Suppressor macrophage treated with lipopolysaccharide for 1 hour (primary cell): ENCODE results near the gene CCDC188.

Experiments
- DNase-seq, 3 donors: peaks; one replicate each; pipeline ENCODE4 v3.0.0-alpha.2; 2020 to 2022

Gene CCDC188

DNA sequence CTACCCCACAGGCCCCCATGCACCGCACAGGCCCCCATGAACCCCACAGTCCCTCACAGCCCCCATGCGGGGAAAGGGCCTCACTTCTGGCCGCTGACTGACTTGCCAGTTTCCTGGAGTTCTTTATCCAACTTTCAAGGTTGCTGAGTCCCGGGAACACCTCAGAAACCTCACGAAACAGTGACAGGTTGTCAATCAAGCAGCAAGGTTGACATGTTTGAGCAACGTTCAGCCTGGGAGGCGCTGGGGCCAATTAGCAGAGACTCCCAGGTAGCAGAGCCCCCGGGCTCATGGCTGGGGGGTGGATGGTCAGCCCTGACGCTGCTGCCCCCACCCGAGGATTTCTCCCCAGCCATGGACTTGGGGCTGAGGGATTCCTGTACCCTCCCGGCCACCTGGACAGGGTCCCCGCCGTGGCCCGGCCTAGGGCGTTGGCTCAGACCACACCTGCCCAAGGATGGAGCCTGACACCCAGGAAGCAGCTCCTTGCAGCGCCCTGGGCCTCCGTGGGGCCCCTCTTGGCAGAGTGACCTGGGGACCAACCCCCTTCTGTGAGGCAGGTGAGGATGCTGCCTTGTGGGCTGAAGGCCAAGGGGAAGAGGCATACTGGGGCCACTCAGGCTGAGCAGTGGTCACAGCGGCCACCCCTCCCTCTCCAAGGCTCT lies 33.8 kb upstream of the CCDC188 start:
- DNase-seq = no peak

DNA sequence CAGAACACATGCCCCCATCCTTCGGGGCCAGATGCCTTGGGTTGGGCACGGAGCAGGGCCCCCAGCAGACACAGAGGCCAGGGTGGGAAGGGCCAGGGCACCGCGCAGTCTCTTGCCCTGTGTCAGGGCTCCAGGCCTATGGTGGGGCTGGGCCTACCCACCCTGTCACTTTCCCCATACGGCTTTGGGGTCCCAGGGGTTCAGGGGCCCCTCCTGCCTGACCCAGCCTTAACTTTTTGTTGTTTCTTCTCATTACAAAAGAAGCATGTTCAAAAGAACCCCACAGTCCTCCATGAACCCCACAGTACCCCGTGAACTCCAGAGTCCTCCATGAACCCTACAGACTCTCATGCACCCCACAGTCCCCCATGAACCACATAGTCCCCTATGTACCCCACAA lies 33.0 kb upstream of the CCDC188 start:
- DNase-seq = no peak

DNA sequence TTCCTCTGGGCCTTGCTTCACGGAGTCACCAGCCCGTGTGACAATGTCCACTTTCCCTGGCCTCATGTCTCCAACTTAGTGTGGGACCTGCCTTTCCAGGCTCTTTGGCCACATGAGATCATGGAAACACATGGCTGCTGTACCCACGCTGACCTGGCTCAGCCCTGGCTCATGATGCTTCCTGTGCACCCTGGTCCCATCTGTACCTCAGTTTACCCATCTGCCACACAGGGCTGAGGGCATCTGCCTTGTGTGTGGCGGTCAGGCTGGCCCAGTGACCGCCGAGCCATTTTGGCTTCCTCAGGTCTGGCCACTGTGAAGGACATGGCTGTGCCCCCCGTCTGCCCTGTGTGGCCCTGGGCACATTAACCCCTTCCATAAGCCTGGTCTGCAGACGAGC lies 32.2 kb upstream of the CCDC188 start:
- DNase-seq = no peak

DNA sequence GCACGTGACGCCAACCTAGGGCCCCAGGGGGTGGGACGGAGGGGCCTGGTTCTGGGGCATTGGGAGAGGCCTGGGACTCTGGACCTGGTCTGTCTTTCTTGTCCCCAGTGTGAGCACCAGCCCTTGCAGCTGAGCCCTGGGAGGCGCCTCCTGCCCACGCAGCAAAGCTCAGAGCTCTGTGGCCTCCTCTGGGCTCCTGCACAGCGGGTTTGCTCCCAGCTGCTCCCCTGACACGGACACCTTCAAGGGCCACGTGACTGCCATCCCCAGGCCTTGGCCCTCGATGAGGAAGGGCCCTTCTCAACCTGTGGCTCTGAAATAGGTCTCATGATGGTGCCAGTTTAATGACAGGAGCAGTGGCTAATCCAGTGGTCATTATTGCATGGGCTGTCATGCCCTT lies 31.5 kb upstream of the CCDC188 start:
- peak in 1 of 3 donors; percentile 23 for DNase-seq

DNA sequence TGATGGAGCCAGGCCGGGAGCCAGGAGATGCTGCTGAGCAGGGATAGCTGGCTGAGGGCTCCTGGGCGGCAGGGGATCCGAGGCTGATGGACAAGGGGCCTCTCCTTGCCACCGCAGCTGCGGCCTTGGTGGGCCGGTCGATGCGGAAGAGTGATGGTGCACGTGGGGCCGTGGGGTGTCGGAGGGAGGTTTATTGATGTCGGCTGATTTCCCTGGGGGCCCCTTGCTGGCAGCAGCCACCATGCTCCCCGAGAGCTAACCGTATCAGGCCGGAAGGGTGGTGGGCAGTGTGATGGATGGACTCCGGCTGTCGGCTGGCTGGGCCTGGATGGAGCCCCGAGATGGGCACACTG lies 31.0 kb upstream of the CCDC188 start:
- no peak for DNase-seq

DNA sequence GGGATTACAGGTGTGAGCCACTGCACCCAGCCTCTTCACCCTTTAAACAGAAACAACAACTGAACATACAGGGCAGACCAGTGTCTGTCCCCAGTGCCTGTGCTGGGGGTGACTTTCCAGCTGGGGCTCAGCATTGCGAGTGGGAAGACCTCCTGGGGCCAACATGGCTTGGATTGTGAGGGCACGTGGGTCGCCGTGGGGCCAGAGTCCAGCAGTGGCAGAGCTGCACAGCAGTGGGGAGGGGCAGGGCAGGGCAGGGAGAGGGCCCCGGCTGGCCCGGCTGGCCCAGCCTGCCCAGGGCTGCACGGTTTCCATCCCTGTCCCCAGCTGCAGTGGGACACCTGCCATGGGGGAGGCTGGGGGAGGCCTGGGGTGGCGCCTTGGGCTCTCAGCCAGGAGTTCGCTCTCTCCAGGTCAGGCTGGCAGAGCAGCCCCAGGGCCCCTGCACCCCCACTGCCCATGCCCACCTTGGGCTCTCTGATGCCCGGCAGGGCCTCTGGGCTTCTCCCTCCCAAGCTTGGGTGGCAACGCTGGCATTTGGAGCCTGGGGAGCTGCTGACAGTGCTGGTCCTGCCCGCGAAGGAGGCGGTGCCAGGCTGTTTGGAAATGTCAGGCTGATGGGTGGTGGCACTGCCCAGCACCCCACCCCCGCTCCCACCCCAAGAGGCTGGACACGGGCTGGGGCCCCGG lies 30.5 kb upstream of the CCDC188 start:
- no peak for DNase-seq

DNA sequence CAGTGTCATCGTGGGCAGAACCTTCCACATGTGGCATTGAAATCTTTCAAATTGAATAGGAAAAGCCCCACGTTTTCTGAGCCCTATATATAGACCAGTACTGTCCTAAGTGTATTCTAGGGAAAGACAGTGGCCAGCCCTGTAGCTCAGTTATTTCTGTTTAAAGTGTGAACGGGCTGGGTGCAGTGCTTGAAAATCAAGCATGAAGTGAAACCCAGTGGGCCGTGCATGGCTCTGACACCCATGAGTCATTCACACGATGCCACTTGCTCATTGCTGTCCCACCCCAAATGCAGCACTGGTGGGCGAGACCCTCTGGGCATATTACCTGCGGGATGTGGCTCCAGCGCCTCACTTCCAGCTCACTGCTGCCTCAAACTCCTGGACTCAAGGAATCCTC lies 29.8 kb upstream of the CCDC188 start:
- DNase-seq = peak; percentile 54 to 63 (median 57)

DNA sequence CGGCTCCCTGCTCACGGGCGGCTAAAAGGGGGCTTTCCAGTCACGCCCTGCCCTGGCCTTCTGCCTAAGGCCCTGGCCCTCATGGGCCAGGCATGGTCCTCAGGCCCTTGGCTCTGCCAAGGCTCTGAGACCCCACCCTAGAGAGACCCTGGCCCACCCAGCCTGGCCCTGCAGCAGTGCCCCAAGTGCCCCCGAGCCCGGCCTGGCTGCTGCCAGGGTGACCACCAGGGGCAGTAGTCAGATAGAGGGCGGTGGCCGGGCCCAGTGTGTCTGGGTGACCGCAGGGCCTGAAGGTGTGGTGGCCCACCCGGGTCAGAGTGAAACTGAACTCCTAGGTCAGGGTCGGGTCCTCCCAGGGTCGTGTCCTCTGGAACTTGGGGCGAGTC lies 29.4 kb upstream of the CCDC188 start:
- DNase-seq = peak in 1 of 3 donors; percentile 49

DNA sequence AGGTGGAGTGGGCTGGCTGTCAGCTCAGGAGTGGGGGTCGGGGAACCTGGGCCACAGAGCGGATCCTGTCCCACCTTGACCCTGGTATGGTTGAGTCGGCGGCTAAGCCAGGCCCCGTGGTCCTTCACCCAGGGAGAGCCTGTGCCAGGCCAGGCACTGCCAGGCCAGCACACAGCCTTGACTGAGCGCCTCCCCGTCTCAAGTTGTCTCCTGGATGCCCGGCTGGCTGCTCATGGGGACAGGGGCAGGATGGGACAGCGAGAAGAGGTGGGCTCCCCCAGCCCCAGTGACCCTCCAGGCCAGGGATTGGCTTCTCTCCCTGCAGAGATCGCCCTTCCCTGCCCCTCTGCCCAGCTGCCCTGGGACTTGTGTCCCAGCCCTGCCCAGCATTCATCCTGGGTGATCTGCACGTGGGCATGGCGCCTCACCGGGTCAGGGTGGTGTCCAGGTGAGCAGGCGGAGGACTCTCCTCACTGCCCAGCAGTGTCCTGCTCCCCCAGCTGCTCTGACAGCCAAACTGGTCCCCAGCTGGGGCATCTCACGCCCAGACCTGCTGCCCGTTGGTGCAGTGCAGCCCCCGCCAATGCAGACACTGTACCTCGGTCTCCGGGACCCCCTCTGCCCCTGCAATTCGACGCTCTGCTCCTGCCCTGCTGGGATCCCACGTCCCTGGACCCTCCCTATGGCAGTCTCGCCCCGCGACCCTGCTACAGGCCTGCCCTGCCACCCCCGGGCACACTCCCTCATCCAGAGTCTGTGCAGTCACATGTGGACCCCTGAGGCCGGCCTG lies 28.8 kb upstream of the CCDC188 start:
- DNase-seq = no peak

DNA sequence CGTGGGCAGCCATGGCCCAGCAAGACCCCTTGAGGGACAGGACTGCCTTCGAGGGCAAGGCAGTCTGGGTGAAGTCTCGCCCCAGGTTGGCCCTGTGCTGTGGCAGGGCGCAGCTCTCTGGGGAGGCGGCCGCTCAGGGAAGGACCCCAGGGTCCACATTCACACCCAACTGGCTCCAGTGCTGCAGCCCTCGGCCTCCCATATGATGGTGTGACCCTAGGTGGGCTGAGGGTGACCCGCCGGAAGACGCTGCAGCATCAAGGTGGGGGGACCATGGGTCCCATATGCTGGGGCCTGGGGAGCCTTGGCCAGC lies 28.0 kb upstream of the CCDC188 start:
- no peak for DNase-seq

DNA sequence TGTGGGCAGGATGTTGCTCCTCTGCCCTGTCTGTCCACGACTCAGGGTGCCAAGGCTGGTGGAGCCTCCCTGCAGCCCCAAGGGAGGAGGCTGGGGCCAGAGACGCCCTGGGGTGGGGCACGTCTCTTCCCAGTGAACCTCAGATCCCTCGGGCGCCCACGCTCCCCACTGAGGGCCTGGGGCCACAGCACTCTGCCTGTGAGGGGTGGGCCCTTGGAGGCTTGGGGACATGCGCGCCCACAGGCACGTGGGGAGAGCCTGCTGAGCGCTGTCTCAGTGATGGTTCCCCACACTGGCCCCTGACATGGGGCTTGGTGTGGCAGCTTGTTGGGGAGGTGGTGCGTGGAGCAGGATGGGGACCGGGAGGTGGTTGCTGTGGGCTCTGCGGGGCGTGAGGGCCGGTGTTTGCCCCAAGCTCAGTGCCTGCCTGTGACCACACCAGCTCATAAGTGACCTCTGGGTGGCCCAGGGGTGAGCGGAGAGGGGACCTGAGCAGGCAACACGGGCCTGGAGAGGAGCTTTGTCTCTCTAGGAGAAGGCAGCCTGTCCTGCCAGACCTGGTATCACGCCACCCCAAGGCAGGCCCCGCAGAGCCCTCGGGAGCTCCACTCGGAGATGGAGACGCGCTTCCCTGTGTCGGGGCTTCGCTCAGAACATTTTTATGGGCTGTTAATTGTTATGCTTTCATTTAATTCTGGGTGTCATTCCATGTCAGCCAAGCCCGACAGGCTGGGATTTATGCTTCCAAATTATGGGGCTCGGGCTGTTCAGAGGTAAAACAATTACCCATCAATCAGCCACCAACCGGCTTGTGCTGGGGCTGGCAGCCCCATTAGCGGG lies 27.4 kb upstream of the CCDC188 start:
- no peak for DNase-seq

DNA sequence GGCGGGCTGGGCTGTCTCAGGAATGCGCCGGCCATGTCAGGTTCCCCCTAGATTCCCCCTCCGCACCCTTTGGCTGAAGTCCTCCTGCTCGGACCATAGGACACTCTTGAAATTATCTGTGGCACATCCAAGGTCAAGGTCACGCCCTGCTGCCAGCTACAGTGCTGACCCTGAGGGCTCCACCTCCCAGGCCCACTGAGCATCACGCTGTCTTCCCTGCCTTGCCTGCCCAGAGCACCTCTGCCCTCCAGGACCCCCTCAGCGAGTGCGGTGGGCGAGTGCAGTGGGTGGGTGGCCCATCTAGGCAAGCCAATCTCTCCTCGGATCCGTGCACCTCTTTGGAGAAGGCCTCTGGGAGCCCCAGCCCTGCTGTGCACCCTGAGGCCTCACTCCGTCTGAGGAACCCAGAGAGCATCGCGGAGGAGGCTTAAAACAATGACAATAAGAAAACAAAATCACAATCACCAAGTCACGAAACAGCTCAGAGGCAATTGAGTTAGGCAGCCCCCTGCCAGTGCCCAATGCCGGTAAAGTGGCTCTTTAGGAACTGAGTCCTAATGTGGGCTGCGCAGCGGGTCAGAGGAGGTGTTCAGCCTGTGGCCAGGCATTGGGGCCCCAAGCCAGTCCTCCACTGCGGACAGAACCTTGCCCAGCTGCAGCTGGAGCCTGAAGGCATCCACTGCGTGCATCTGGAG lies 26.5 kb upstream of the CCDC188 start:
- DNase-seq = no peak

DNA sequence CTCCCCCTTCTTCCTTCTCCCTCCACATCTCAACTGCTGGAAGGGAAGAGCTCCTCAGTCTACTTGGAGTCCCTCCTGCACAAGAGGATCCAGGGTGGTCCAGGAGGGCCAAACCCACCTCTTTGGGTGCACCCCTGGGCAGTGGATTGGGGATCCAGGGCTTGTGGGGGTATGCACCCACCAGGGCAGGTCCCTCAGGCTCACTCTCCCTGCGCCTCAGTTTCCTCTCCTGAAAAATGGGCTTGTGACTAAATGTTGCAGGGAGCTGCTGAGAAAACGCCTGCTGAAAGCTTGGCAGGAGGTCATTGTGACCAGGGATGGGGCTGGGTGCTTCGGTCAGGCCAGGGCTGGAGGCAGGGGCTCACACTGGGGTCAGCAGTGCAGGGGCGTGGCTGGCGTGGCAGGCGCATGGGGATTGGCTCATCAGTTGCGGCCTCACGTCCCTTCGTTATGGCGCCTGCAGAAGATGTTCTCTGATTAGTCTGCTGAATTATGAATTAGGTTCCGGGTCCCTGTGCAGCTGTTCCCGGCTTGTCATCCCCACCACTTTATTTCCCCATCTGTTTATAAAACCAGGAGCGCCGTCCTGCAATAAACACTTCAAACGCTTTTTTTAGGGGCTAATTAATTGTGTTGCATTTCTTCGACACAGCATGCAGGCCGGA lies 25.7 kb upstream of the CCDC188 start:
- DNase-seq = no peak

DNA sequence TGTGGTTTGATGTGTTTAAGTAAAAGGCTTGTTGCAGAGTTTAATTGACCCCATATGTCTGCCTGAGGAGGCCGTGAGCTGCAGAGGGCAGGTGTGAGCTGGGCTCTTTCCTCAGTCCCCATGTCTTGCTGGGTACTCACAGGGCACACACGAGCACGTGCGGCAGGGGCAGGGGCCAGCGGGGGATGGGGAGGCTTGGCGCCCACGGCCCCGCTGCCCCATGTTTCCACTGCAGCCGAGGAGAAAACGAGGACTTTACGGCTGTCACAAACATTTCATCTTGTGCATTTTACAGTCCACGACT lies 24.7 kb upstream of the CCDC188 start:
- no peak for DNase-seq

DNA sequence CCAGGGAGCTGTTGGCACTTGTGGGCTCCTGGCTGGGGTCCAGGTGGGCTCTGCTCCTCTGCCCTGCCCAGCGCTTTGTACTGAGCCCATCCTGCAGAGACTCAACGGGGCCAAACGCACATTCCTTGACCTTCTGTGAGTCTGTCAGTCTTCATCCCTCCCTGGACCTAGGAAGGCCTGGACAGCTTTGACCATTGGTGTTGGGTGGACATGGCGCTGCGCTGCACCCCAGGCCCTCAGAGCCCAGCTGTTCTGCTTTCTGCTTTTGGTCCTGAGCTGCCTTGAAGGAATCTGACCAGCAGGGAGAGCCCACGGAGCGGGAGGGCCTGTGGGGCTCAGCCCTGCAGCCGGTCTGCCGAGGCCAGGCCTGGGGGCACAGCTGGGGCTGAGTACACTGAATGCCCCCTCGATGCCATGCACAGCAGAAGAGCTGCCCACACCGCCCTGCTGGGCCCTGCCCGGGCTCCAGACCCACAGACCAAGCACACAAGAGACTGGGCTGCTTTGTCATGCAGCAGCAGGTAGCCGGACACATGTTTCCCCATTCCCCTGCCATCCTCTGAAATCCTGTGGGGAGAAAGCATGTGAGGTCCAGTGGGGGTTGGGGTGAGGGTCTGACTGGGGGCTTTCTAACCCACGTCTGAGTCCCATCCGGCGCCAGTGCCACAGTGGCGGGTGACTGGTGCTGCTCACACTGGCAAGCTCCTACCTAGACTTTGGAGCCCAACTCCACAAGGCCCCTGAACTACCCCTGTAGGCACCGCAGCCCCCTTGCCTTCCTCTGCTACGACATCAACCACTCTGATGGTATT lies 24.1 kb upstream of the CCDC188 start:
- DNase-seq = peak in 1 of 3 donors; percentile 13

DNA sequence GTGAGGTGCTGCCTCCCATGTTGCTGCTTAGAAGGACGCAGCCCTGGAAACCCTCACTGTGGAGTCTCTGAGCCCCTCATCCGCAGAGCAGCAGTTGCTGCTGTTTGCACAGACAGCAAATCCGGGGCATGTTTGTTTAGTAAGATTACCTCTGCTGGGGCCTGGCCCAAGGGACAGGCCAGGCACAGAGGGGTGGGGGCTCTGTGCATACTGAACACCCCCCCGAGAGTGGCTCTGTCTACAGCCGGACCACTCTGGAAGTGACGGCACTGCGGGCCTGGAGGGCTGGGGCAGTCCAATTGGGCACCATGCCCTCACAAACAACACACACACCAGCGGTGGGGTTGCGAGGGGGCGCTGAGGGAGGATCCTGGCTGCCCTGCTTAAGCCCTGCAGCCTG lies 22.9 kb upstream of the CCDC188 start:
- no peak for DNase-seq

DNA sequence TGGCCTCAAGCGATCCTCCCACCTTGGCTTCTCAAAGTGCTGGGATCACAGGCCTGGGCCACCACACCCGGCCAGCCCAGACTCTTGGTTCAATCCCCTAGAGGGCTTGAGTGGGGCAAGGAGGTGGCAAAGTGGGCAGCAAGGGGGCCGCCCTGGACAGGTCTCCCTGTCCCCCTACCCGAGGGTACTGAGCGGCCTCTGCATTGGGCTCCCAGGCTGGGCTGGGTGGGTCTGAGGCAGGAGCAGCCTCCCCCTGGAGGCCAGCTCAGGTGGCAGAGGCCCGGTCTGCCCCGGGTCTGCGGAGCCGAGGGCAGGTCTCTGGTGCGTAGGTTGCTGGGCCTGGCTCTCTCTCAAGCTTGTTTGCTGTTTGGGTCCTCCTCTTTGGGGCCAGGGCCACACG lies 22.4 kb upstream of the CCDC188 start:
- DNase-seq = no peak

DNA sequence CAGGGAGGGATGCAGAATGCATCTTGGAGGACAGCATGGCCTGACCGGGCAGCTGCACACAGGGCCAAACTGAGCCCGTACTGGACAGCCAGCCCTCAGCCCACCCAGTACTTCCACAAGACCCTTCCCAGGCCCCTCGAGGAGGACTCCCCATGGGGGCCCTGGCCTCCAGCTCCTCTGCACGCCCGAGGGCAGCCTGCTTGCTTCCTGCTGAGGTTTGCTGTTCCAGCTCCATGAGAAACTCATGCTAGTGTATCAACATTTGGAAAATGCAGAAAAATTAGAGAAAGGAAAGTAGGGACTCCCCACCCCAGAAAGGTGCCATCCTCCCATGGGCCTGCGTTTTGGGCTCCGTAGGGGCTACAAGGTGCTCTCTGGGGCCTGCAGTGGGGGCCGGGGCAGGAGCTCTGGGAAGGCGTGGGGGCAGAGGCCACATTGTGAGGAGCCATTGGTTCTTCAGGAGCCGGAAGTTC lies 21.3 kb upstream of the CCDC188 start:
- no peak for DNase-seq

DNA sequence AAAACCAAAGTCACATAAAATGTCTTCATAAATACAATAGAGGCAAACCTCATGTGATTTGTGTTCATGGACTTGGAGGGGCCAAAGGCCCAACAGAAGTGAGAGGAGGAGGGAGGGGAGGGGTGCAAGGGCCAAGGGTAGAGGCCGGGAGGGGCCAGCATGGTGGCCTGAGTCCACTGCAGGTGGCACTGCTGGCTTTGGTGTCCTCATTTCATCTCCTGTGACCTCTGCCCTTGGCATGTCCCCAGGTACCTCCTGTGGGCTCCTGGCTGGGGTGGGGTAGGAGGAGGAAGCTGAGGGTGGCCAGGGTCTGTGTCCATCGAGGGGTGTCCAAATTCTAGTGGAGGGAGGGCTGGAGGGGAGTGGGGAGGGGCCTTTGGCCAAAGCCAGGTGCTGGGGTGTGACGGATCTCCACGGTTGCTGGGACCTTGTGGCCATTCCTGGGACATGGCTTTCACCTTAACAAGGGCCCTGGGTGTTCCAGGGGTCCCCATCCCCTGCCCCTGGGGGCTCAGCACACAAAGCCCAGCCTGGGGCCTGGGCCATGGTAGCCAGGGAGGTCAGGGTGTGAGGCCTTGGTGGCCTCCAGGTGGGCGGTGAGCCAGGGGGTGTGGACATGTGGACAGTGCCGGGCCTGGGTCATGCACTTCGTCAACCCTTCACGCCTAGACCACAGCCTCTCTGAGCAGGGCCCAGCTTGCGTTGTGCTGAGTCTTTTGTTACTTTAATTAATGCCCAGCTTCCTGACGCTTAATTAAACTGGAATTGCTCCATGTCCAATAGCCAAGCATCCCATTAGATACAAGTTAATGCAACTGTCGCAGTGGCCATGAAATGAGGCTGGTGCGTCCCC lies 20.7 kb upstream of the CCDC188 start:
- no peak for DNase-seq

DNA sequence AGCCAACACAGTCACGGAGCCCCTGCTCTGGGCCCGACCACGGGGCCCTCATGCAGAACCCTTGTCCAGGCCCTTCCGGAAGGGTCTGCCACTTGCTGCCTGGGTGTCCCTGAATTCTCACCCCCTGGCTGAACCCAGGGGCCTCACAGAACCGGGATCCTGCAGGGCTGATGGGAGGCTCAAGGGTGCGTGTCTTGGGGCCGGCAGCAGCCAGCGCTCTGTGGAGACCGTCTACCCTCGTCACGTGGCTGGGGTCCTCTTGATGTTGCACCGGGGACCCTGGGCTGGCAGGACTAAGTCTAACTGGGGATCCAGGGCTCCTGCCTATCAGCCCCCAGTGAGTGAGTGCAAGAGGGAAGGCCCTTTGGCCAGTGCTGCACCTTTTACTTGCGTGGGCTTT lies 19.3 kb upstream of the CCDC188 start:
- DNase-seq = no peak
